ENCODE results near the gene CDC26.
"Not testable (repeated sequence)": the region's sequence is repeated elsewhere in the genome, so short reads cannot be mapped to it uniquely, and the experiment has no call there.

The CDC26 gene

GRCh38 chr9:113237026-113237425 is 38.3 kb downstream of the CDC26 start:
- DNase-seq, result no peak

DNA sequence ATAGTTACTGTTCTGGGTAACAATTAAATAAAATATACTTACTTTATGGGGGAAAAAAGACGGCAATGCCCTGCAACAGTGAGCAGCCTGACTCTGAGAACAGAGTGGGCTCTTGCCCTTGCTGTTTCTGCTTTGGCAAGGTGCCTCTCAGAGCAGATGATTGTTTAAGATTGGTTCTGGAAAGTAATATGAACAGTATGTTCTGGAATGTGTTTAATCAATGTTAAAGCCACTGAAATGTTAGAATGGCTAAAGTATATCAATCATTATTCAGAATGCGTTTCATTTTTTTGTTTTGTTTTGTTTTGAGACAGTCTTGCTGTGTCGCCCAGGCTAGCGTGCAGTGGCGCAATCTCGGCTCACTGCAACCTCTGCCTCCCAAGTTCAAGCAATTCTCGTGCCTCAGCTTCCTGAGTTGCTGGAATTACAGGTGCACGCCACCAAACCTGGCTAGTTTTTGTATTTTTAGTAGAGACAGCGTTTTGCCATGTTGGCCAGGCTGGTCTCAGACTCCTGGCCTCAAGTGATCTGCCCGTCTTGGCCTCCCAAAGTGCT is 39.6 kb downstream of the CDC26 start:
- not testable (repeated sequence) for DNase-seq

DNA sequence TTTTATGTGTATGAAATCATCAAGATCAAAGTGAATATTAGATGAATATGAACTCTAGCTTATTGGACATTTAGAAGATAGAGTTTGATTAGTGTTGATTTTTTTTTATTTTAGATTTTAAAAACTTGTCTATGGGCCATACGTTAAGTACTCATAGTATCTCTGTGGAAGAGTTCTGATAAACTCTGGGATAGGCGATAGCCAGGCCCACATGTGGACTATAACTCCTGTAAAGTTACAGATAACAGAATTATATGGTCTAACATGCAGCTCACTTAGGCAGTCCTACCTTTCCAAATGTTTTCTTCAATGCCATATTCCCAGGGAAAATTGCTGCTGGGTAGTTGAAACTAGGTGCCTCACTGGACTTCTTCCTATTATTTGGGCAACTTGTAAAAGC is 43.7 kb downstream of the CDC26 start:
- no peak for DNase-seq

DNA sequence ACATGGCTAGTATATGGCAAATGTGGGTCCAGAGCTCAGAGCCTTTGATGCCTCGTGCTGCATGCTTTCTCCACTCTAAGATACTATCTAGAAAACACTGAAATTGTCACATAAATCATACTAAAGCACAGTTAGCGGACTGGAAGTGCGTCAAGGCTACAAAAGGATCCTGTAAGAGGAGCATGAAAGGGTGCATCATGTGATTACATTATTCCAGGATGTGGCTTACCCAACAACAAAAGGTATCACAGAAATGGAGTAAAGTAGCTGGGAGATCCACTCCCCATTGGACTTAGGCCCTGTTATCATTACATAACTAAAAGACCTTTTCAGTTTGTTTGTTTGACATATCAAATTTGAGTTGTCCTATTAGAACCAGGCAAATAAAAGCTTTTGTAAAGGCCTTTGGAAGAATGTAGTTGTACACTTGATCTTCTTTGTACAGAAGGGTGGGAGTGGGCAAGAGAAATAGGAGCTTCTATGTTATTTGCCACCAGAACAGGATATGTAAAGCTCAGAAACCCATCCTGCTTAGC is 47.2 kb downstream of the CDC26 start:
- no peak for DNase-seq

- DNase-seq, result no peak
Observed at GRCh38 chr9:113227436-113227835, 47.9 kb downstream of the CDC26 start.

- DNase-seq, result no peak
Observed at GRCh38 chr9:113223963-113224362, 51.4 kb downstream of the CDC26 start.

GRCh38 chr9:113222482-113222841 is 52.9 kb downstream of the CDC26 start:
- no peak for DNase-seq

- no peak for DNase-seq
Observed at GRCh38 chr9:113221800-113222481, 53.4 kb downstream of the CDC26 start.

GRCh38 chr9:113221003-113221799 is 54.2 kb downstream of the CDC26 start, which contains the start of the genes FKBP15 and SLC31A1:
FKBP15 (minus strand) TSS chr9:113221277; CDS start chr9:113221243, 34 bp downstream.
SLC31A1 (plus strand) TSS chr9:113221544; CDS start chr9:113256149, 34,605 bp downstream.
- peak; percentile 95 to 97 for DNase-seq

GRCh38 chr9:113220467-113221002 is 54.8 kb downstream of the CDC26 start:
- no peak for DNase-seq

DNA sequence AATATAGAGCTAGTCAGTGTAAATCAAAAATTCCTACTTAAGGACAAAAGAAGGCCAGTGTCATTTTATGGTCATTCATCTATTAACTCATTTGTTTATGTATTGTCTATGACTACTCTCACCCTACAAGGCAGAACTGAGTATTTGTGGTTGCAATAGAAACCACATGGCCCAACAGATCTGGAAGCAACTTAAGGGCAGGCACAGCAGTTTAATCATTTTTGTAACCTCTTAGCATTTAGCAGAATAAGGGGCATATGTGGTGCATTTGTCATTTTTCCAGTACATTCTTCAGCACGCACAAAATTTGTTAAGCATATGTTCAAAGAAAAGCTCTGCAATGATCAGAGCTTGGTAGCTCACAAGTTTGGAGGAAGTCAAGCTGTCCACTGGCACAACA is 55.4 kb downstream of the CDC26 start:
- DNase-seq, result no peak

DNA sequence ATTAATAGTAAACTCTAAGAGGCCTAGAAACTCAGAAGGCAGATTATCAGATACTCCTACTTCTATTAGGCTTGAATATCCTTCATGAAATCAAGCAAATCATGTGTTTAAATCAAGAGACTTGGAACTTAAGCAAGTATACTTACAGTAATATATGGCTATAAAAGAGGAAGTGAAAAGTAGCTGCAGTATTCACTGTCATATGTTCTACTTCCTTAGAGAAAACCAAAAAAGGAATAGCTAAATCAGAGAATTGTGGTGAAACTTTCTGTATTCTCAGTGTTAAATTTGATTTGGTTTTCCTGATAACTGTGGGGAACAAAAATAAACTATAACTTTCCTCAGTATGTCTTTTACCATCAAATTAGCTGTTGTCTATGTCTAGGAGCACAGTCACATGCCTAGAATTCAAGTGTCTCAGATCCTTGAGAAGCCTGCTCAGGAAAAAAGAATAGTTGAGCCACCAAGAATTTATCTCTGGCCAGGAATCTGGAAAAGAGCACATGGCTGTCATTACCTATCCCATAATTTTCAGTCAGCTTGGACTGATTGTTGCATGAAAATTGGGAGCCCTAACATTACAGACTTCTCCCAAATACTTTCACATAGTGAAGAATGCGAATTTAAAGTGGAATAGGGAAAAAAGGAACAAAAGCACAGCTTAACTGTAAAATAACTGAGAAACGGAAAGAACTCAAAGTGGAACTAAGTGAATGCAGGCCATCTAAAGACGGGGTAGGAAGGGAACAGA is 56.0 kb downstream of the CDC26 start:
- DNase-seq, result no peak

All from stimulated activated CD4-positive, alpha-beta T cell treated with anti-CD3 and anti-CD28 coated beads, Interleukin-4, amount 100 ng/mL, for 4 hours (primary cell).